Progenitor cell of endocrine pancreas (in vitro differentiated cells): ENCODE measurements around the gene C2orf80. TPM values are rescaled to one million over a fixed set of nuclear protein-coding genes. Genes with fewer than 3 reads are reported as not detected.

Experiments used
- total RNA-seq: library from RNA; stranded (reverse); gene quantifications from 2 replicates; pipeline ENCODE4 v1.2.1, GENCODE V29; 2021

Gene C2orf80
- total RNA-seq, 1 donor from 2014 or later = not detected

Other genes with a start within 250 kb of the C2orf80 start
- gene PLEKHM3, start 164.5 kb downstream of the C2orf80 start, total RNA-seq = 18.0 and 19.2 TPM in 2 replicates
- not detected in 2 replicates for gene CRYGD, start 65.5 kb downstream of the C2orf80 start, total RNA-seq
- gene CRYGC, start 60.2 kb downstream of the C2orf80 start, total RNA-seq = not detected in 2 replicates
- not detected in 2 replicates for gene CRYGB, start 43.9 kb downstream of the C2orf80 start, total RNA-seq
- not detected in 2 replicates for gene CRYGA, start 26.4 kb downstream of the C2orf80 start, total RNA-seq
- 260 and 267 TPM in 2 replicates for gene IDH1, start 65.0 kb upstream of the C2orf80 start, total RNA-seq
- gene PIKFYVE, start 76.2 kb upstream of the C2orf80 start, total RNA-seq = 37.4 and 38.4 TPM in 2 replicates
- gene PTH2R, start 216.8 kb upstream of the C2orf80 start, total RNA-seq = 2.5 and 3.5 TPM in 2 replicates